HUDEP-2 (cell line): ENCODE data around the gene PPARD.

Experiments
- DNase-seq, 76 experiments: peaks; one replicate each; lab custom pipeline; 2025; ENCODE audit not compliant: unreplicated experiment in 76 of 76; lab: John Stamatoyannopoulos, UW

The PPARD gene

DNA sequence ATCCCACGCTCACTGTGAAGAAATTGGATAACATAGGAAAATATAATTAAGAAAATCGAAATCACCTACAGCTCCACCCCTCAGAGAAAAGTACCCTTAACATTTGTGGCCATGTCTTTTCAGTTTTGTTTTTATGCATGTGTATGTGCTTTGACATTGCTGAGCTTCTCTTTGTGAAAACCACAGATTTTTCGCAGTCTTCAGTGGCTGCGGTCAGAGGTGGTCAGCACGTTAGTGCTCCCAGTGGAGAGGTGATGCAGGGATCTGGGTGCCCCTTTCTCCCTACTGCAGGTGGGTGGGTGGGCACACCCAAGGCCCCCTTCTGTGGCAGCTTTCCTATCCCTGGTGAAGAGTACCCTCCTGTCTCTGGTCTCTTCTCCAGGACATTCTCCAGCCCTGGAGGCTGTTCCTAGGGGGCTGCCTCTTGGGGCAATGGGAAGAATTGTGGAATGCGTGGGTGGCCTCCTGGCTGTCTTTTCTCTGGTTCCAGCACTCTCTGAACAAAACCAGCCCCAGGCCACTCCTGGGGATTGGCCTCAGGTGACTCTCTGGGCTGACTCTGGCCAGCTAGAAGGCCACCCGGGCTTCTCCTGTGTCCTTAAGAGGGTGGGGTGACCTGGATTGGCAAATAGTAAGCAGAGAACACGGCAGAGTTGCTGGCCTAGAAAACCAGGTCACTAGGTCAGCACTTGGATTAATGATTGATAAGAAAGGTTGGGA lies 59.9 kb downstream of the PPARD start:
- DNase-seq, result no peak

DNA sequence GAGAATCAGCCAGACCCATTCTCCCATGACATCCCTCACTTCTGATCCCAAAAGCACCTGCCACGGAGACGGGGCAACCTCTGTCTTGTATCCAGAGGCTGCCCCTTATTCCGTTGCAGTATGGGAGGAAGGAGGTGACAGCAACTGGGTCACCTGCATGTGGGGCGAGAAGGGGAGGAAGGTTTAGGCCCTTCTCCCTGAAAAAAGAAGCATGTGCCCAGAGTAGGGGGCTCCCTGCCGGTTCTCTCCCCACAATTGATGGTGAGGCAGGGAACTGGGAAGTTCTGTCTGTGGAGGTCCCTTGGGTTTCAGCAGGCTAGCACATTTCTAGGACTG lies 60.5 kb downstream of the PPARD start:
- DNase-seq, result no peak

DNA sequence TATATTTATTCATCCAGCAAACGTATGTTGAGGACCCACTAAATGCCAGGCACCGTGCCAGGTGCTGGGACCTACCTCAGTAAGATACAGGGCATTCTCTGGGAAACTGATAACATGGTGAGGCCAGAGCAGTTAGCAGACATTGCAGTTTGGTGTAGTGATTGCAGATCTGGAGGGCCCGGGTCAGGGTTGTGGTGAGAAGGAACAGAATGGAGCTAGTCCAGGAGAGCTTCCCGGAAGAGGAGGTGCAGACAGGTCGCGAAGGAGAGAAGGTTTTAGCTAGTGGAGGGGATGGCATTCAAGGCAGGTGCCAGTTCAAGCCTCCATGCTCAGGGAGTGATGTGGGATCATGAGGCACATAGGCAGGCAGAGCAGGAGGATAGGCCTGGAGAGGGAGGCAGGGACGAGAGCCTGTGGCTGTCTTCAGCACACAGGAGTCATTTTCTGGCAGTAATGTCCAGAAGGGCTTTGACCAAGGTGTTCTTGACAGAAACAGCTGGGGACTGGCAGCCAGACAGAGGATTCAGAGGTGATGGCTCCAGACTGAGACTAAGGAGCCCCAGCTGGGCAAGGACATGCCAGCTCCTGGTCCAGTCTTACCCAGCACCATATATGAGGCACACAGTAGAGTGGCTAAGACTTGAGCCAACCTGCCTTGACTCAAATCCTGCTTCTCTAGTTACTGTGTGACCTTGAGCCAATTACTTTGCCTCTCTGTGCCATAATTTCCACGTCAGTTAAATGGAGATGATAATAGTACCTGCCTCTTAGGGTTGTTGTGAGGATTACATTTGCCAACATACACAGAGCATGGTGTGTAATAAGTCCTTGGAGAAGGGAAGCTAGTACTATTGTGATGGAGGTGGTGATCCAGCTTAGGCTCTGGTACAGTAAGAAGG lies 61.4 kb downstream of the PPARD start:
- DNase-seq, result no peak

DNA sequence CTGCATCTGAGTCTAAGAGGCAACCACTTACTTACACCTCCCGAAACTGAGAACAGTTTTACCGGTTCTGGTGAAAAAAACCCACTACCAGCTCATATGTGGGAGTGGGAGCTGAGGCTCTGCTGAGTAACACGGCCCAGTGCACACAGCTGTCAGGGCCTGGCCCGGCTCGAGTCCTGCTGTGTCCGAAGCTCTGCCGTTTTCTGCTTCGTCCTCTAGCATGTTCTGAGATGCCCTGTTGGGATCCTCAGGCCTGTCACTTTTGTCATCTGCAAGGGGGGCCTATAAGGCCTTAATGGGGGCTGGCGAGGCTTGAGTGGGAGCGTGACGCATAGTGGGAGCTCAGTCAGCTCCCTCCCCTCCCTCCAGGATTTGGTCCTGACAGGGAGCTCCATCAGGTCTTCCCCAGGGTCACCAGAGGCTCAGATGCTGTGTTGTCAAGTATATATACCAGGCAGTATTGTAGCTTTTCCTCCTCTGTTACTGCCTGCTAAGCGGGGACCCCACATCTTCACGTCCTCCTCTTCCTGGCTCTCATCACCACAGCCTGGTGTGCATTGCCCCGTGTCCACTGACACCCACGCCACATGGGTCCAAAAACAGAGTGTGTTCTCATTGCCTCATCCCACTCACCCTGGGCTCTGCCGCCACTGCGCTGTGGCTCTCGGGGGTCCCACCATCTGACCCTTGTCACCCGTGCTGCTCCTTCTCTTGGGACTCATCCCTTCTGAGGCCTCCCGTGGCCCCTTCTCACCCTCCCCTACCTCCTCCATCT lies 64.5 kb downstream of the PPARD start:
- no peak for DNase-seq

DNA sequence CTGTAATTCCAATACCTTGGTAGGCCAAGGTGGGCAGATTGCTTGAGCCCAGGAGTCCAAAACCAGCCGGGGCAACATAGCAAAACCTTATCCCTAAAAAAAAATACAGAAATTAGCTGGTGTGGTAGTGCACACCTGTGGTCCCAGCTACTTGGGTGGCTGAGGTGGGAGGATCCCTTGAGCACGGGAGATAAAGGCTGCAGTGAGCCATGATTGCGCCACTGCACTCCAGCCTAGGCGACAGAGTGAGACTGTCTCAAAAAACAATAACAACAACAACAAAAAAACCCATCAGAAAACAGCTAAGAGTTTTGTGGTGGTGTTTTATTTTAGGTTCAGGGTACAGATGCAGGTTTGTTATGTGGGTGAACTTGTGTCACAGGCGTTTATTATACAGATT lies 66.9 kb downstream of the PPARD start:
- no peak for DNase-seq

DNA sequence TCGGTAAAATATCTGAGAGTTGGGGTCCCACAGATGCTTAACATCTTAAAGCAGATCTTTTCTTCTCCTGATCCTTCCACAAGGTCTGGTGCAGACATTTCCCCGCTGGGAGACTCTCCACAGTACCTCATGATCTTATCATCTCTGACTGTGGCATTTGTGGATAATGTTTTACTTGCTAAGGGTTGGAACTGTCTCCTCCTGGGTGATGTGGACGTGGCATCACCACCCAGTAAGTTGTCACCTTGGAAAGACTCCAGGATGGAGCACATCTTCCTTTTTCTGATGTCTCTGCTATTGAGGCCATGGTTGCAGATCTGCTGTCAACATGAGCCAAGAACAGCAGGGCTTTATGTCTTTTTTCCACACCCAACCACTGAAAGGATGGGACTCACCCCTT lies 67.8 kb downstream of the PPARD start:
- no peak for DNase-seq

DNA sequence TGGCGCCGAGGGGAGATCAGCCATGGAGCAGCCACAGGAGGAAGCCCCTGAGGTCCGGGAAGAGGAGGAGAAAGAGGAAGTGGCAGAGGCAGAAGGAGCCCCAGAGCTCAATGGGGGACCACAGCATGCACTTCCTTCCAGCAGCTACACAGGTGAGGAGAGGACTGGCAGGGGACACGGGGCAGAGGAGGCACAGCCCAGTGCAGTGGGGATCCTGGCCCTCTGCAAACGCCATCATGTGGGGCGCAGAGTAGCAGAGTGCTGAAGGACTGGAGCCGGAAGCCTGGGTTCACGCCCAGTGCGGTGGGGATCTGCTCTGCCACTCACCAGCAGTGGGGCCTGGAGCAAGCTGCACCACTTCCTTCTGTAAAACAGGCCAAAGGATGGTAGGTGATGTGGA lies 68.7 kb downstream of the PPARD start:
- DNase-seq, result no peak

DNA sequence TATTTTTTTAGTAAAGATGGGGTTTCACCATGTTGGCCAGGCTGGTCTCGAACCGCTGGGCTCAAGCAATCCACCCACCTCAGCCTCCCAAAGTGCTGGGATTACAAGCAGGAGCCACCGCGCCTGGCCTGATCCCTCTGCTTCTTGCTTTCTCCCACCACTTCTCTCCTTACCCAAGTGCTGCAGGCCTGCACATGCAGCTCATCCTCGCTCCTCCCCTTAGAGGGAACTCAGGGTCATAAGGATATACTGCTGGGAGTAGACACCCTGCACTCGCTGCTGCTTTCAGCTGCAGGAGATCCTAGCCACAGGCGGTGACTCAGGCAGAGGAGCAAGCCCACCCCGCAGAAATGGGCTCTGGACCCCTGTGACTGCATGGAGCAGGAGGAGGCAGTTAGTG lies 69.7 kb downstream of the PPARD start:
- DNase-seq, result no peak

DNA sequence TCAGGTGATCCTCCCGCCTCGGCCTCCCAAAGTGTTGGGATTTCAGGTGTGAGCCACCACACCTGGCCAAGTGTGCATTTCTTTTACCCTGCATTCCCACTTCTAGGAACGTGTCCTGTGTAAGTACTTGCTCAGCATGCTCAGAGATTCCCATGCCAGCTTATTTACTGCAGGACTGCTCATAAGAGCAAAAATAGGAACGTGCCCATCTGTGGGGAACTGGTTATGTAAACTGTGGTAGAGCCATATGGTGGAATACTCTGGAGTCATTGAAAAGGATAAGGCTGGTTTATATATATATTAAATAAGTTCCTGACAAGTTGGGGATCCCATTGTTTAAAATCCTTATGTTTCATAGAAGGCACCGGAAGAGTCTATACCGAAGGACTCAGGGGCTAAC lies 71.6 kb downstream of the PPARD start:
- no peak for DNase-seq

DNA sequence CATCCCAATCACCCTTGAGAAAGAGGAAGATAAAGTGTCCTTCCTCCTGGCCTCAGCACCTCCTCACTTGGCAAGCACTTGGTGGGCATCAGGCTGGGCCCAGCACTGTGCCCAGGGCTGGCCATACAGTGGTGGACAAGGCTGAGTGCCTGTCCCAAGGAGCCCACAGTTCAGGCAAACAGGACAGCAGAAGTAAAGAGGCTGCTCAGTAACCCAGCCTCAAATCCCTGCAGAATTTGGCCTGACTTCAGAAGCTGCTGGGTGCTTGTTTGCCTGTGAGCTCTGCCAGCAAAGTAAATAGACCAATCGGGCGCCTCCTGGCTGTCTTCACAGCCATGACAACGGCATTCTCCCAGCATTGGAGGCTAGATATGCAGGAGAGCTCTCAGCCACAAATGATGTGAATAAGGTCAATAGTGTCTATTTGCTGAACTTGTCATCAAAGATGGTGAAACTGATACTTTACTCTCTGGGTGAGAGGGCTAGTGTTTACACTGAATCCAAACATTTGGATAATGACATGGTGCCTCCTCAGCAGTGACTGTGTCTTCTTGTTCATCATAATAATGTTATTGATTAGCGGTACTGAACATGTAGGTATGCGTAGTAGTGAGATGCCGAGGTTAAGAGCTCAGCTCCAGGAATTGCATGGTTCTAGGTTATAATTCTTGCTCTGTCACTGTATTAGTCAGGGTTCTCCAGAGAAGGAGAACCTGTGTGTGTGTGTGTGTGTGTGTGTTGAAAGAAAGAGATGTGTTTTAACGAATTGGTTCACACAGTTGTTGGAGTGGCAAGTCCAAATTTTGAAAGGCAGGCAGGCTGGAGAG lies 72.9 kb downstream of the PPARD start:
- DNase-seq, result peak in 62 of 76 experiments; percentile 9 to 80 (median 42)

DNA sequence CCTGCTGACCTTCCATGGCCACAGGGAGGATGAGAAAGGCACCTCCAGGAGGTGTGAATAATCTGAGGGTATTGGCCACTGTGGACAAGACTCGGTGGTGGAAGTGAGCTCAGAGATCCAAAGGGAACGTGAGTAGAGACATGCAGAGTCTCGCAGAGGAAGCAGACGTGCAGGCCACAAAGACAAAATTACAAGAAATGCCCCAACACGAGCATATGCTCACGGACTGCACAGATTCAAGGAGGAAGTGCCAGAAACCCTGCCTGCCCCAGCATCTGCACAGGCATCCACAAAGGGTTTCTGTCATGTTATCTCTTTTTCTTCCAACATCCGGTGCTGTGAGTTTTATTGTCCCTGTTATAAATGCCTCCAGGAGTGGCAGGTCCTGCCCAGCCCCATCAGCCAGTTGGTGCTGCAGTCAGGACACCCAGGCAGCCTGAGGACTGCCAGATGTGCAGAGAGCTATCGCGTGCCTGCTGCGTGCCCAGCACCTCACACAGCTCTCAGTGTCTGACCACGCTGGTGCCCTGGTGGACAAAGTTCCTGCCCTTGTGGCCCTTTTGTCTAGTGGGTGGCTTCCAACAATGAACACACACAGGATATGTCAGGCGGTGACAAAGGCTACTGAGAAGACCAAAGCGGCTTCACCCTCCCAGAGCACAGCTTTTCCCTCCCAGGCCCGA lies 75.8 kb downstream of the PPARD start:
- DNase-seq, result no peak

DNA sequence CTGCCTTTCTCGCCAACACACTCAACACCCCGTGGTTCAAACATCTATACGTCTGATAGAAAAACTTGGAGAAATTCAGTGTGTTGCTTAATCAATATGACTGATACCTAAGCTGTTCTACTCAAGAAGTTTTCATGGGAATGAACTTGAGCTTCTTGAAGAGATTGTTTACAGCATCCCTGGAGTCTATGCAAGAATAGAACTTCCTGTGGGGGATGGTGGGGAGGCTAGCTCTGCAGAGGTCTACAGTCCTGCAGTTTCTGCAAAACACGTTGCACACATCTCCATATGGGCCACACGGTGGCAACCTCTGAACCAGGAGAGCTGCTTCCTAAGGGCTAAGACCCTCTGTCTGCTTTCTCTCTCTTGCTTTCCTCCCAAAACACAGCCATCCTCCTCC lies 77.1 kb downstream of the PPARD start:
- no peak for DNase-seq

DNA sequence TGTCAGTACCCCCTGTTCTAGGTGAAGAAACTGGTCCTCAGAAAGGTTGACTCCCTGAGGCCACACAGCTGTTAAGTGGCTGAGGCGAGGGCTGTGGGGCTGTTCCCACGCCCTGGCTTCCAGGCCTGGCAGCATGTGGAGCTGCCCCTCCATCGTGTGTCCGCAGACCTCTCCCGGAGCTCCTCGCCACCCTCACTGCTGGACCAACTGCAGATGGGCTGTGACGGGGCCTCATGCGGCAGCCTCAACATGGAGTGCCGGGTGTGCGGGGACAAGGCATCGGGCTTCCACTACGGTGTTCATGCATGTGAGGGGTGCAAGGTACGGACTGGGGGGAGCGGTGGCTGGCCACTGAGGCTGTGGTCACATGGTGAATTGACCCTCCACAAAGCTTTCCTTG lies 77.6 kb downstream of the PPARD start:
- DNase-seq, result no peak

DNA sequence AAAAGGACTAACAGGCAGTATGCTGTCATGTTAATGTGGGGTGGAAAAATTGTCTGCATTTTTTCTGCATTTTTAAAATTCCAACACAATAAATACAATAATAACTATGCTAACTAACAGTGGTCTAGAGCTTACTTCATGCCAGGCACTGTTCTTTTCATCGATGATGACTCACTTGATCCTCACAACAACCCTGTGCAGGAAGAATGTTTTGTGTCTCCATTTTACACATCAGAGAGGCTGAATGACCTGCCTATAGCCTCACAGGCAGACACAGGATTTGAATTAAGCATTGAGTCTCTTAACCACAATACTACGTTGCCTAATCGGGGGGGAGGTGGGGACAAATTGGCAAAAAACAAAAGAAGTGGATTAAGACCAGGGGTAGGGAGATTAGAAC lies 82.9 kb downstream of the PPARD start:
- DNase-seq, result no peak

DNA sequence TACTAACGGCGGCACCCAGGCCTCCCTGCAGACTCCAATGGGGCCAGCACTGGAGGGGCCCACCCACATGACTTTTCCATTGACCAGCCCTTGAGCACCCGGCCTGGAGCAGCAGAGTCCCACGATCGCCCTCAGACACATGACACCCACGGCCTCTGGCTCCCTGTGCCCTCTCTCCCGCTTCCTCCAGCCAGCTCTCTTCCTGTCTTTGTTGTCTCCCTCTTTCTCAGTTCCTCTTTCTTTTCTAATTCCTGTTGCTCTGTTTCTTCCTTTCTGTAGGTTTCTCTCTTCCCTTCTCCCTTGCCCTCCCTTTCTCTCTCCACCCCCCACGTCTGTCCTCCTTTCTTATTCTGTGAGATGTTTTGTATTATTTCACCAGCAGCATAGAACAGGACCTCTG lies 83.7 kb downstream of the PPARD start:
- no peak for DNase-seq

DNA sequence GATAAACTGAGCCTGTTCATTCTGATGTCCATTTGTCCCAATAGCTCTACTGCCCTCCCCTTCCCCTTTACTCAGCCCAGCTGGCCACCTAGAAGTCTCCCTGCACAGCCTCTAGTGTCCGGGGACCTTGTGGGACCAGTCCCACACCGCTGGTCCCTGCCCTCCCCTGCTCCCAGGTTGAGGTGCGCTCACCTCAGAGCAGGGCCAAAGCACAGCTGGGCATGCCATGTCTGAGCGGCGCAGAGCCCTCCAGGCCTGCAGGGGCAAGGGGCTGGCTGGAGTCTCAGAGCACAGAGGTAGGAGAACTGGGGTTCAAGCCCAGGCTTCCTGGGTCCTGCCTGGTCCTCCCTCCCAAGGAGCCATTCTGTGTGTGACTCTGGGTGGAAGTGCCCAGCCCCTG lies 85.1 kb downstream of the PPARD start:
- no peak for DNase-seq

DNA sequence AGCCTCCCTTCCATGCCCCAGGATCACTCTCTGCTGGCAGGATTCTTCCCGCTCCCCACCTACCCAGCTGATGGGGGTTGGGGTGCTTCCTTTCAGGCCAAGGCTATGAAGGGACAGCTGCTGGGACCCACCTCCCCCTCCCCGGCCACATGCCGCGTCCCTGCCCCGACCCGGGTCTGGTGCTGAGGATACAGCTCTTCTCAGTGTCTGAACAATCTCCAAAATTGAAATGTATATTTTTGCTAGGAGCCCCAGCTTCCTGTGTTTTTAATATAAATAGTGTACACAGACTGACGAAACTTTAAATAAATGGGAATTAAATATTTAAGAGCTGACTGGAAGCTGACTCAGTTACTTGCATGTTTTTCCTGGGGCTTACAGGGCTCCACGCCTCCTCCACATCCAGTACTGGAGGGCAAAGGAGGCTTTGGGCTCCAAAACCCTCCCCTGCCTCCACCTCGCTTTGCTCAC lies 85.5 kb downstream of the PPARD start:
- no peak for DNase-seq

DNA sequence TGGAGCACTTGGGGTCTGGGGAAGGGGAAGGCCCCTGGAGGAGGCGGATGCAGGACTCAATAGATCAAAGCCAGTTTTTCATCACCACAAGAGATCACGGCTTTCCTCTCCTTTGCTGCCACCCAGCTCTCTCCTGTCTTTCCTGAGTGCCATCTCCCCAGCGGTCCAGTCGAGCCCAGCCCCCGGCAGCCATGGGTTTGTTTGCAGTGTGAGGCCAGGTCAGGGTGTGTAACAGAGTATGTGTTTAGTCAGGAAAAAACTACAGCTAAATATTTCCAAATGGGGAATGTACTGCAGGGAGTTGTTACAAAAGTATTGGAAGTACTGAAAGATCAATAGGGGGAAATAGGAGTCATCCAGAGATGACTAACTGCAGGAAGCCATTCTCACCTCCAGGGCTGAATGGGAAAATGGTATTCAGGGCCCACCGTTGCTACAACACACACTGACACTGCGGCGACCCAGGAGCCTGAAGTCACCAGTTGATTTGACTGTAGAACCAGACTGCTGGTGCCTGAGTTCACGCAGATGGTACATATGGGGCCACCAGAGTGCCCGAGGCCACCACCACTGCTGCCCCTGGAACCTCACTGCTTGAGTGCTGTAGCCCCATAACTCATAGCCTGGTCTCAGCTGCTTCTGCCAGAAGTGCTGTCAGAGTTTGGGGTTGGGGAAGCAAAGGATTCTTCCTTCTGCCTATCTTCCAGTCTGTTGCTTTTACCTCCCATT lies 86.2 kb downstream of the PPARD start:
- no peak for DNase-seq

DNA sequence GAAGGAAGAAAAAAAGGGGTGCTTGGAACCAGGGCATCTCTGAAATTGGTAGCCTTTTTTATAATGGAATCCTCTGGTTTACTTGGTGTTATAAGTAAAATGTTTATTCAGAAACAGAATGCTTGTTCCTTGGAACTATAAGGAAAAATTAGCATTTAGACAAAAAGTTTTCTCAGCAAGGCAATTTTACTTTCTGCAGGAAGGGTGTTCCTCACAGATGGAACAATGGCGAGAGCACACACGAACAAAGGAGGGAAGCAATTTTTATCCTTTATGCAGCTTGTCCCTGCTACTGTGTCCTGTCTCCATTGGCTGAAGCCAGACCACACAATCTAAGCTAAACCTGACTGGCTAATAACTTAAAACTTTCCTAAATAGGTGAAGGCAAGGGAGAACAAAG lies 87.1 kb downstream of the PPARD start:
- DNase-seq, result no peak
